Keratinocyte (primary cell): ENCODE measurements around the gene ARL5A.

Source experiments
- EZH2 ChIP-seq: IDR thresholded peaks from one replicate; pipeline ENCODE4 v1.6.1; 2012; ENCODE audit warnings: inconsistent platforms, mild to moderate bottlenecking, low read length, moderate library complexity
- TF ChIP-seq, protein P1 (sequence below), 3 experiments: IDR thresholded peaks in 1 of 3; conservative IDR thresholded peaks in 1 of 3; optimal IDR thresholded peaks in 1 of 3; 2 replicates in 2 of 3; 3 replicates in 1 of 3; pipeline versions ENCODE3 to v1.5.1; 2011; ENCODE audit warnings: low read length in 3 of 3, mild to moderate bottlenecking in 3 of 3, moderate library complexity in 2 of 3, control low read depth in 1 of 3, inconsistent platforms in 1 of 3; ENCODE audit not compliant: insufficient read depth in 2 of 3; ENCODE audit errors: extremely low read depth in 1 of 3

DNA sequence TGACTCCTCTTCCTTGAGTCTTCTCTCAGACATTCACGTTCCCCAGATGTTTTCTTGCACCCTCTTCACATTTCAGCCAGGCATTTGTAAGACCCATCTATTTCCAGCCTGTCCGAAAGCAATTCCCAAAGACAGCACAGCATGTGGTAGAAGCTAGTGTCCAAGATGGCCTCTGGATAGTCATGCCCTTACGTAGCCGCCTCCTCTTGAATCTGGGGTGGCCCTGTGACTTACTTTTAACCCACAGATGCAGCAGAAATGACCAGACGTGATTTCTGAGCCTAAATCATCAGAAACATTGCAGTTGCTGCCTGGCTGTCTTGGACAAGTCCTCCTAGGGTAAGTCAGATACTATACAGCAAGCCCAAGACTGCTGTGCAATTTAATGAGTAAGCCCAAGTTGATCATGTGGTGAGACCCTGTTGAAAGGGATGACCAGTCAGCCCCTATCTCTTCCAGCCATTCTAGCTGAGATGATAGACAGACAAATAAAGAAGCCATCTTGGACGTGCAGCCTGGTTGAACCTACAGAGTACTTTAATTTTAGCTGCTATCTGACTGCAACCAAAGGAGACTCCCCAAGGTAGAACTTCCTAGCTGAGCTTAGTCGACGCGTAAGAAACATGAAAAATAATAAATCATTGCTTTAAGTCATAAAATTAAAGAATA, 12.3 kb downstream of the ARL5A start:
- TF ChIP-seq, protein P1, sequence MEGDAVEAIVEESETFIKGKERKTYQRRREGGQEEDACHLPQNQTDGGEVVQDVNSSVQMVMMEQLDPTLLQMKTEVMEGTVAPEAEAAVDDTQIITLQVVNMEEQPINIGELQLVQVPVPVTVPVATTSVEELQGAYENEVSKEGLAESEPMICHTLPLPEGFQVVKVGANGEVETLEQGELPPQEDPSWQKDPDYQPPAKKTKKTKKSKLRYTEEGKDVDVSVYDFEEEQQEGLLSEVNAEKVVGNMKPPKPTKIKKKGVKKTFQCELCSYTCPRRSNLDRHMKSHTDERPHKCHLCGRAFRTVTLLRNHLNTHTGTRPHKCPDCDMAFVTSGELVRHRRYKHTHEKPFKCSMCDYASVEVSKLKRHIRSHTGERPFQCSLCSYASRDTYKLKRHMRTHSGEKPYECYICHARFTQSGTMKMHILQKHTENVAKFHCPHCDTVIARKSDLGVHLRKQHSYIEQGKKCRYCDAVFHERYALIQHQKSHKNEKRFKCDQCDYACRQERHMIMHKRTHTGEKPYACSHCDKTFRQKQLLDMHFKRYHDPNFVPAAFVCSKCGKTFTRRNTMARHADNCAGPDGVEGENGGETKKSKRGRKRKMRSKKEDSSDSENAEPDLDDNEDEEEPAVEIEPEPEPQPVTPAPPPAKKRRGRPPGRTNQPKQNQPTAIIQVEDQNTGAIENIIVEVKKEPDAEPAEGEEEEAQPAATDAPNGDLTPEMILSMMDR (optimal IDR thresholded peaks at IDR 0.05 in 1 of 3, IDR thresholded peaks at IDR 0.05 in 1 of 3, conservative IDR thresholded peaks at IDR 0.05 in 1 of 3; ENCODE audit: extremely low read depth in 1 of 3, insufficient read depth in 2 of 3, low read length in 3 of 3): no peak
- no peak for TF ChIP-seq EZH2
